ENCODE measurements around the gene ZFX.

DNA sequence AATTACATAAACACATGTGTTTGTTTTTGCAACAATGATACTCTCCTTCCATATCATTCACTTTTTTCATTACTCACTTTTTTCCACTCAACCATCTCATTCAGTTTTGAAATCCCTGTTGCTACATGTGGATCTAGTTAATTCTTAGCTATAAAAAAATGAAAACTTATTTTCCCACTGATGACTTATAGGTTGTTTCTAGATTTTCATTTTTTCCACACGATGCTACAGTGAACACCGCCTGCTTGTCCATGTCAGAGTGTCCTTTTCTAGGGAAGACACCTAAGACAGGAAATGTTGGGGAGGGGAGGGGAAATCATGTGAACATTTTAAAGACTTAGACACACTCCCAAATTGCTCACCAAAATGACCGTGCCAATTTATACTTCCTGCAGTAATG, 94.2 kb downstream of the ZFX start:
- TF ChIP-seq, protein P1, sequence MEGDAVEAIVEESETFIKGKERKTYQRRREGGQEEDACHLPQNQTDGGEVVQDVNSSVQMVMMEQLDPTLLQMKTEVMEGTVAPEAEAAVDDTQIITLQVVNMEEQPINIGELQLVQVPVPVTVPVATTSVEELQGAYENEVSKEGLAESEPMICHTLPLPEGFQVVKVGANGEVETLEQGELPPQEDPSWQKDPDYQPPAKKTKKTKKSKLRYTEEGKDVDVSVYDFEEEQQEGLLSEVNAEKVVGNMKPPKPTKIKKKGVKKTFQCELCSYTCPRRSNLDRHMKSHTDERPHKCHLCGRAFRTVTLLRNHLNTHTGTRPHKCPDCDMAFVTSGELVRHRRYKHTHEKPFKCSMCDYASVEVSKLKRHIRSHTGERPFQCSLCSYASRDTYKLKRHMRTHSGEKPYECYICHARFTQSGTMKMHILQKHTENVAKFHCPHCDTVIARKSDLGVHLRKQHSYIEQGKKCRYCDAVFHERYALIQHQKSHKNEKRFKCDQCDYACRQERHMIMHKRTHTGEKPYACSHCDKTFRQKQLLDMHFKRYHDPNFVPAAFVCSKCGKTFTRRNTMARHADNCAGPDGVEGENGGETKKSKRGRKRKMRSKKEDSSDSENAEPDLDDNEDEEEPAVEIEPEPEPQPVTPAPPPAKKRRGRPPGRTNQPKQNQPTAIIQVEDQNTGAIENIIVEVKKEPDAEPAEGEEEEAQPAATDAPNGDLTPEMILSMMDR (IDR thresholded peaks at IDR 0.05), result no peak
- TF ChIP-seq POLR2A (IDR thresholded peaks at IDR 0.05), result no peak

Data from heart left ventricle (tissue), 13 donors.